ENCODE results near the gene PANX3. TPM values are rescaled to one million over a fixed set of nuclear protein-coding genes. Genes with fewer than 3 reads are reported as not detected.
A peak's percentile ranks its signal among the peaks of the same experiment; 100 is the strongest.
"Not testable (repeated sequence)": the region's sequence is repeated elsewhere in the genome, so short reads cannot be mapped to it uniquely, and the experiment has no call there.

PANX3 gene
- total RNA-seq, 2 donors from 2014 or later = not detected

DNA sequence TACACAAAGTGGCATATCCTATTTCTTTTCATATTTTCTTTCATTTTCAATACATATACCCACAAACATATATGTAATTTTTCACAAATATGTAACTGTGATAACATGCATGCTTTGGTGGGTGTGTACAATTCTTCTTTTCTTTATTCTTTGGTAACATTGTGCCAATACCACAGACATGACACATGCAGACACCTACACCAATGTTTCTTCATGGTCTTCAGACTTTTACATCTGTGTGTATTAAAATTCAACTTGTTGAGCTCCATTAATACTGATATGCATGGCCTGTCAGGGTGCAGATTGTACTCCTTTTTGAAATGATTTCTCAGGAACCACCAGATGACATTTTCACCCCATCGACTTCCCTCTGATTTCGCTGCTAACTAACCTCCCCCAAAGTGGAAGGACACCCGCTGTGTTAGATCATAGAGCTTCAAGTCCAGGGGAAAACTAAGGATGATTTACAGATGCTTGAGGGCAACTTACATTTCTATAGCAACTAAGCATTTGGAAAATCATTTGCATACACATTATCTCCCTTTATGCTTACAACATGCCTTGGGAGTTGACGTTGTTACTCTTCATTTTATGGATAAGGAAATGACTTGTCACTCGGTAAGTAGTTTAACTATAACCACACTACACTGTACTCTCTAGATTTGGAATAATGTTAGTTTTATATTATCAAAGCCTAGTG lies 10.5 kb upstream of the PANX3 start:
- no peak for ATAC-seq
- no peak for DNase-seq (ENCODE audit: low spot score)
- Mint-ChIP-seq H3K4me3 (no peak overlapping the region), H3K27me3 (peaks cover 31 to 52% of the 10 kb centered on the region in 2 donors), H3K4me1 (ENCODE audit: low read depth in 2 of 2) (no peaks in the 10 kb centered on the region), H3K9me3 (no peaks in the 10 kb centered on the region), H3K27ac (no peak overlapping the region), H3K36me3 (no peaks in the 10 kb centered on the region)

DNA sequence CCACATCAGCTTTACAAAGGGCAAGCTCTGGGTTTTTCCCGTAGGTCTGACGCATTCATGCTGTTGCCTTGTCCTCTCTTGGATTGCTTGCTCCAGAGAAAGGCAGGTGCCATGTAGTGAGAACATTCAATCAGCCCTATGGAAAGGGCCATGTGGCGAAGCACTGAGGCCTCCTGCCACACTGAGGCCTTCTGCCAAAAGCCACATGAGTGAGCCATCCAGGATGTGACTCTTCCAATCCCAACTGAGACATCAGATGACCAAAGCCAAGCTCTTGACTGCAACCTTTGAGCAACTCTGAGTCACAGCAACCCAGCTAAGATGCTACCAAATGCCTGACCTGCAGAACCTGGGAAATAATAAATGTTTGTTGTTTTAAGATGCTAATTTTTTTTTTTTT lies 9.0 kb upstream of the PANX3 start:
- ATAC-seq (no peak), DNase-seq (ENCODE audit: low spot score) (no peak)
- Mint-ChIP-seq H3K4me1 (ENCODE audit: low read depth in 2 of 2) (no peaks in the 10 kb centered on the region), H3K4me3 (no peak overlapping the region), H3K9me3 (no peaks in the 10 kb centered on the region), H3K27me3 (peaks cover 26 to 39% of the 10 kb centered on the region in 2 donors), H3K36me3 (no peaks in the 10 kb centered on the region), H3K27ac (no peak overlapping the region)

DNA sequence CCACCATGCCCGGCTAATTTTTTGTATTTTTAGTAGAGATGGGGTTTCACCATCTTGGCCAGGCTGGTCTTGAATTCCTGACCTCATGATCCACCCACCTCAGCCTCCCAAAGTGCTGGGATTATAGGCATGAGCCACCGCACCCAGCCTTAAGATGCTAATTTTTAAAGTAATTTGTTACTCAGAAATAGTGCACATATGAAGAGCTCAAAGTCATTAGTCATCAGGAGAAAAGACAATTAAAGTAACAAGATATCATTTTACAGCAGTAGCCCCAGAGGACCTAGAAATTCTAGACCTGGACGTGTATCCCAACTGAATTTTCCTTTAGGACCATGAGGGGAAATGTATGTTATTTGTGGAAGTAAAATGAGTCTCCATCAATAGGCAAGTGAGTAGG lies 8.5 kb upstream of the PANX3 start:
- H3K4me3 Mint-ChIP-seq; H3K9me3 Mint-ChIP-seq; H3K27ac Mint-ChIP-seq; H3K4me1 Mint-ChIP-seq (ENCODE audit: low read depth in 2 of 2); ATAC-seq; H3K36me3 Mint-ChIP-seq; DNase-seq (ENCODE audit: low spot score): not testable (repeated sequence)
- H3K27me3 Mint-ChIP-seq = peaks cover 22 to 33% of the 10 kb centered on the region in 2 donors

GRCh38 chr11:124605719-124606118 lies 5.5 kb upstream of the PANX3 start:
- H3K4me1 Mint-ChIP-seq (ENCODE audit: low read depth in 2 of 2) = no peaks in the 10 kb centered on the region
- no peak for DNase-seq (ENCODE audit: low spot score)
- H3K27ac Mint-ChIP-seq = no peak overlapping the region
- H3K36me3 Mint-ChIP-seq = no peaks in the 10 kb centered on the region
- ATAC-seq = no peak
- H3K27me3 Mint-ChIP-seq = peaks cover 15 to 19% of the 10 kb centered on the region in 2 donors
- H3K4me3 Mint-ChIP-seq = no peak overlapping the region
- H3K9me3 Mint-ChIP-seq = no peaks in the 10 kb centered on the region

DNA sequence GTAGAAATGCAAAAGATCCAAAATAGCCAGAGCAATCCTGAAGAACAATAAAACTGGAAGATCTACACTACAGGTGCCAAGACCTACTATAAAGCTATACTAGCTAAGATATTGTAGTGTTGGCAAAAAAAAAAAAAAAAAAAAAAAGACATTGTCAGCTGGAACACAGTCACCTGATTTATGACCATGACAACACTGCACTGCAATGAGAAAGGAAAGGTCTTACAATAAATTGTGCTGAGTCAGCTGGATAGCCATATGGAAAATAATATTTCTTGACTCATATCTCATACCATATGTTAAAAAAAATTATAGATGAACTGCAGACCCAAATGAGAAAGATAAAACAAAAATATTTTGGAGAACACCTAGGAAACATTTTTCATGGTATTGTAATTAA lies 3.1 kb upstream of the PANX3 start:
- no peaks in the 10 kb centered on the region for H3K4me1 Mint-ChIP-seq (ENCODE audit: low read depth in 2 of 2)
- no peak overlapping the region for H3K4me3 Mint-ChIP-seq
- ATAC-seq = no peak
- no peak overlapping the region for H3K27ac Mint-ChIP-seq
- H3K27me3 Mint-ChIP-seq = peaks cover 8 to 12% of the 10 kb centered on the region in 2 donors
- H3K36me3 Mint-ChIP-seq = no peaks in the 10 kb centered on the region
- H3K9me3 Mint-ChIP-seq = no peaks in the 10 kb centered on the region
- no peak for DNase-seq (ENCODE audit: low spot score)

- ATAC-seq (peak in 1 of 2 donors; percentile 56), DNase-seq (ENCODE audit: low spot score) (no peak)
- no peaks in the 10 kb centered on the region for H3K36me3 Mint-ChIP-seq
- no peaks in the 10 kb centered on the region for H3K4me1 Mint-ChIP-seq (ENCODE audit: low read depth in 2 of 2)
- peaks cover 12 to 15% of the 10 kb centered on the region in 2 donors for H3K27me3 Mint-ChIP-seq
- no peak overlapping the region for H3K27ac Mint-ChIP-seq
- H3K4me3 Mint-ChIP-seq = no peak overlapping the region
- H3K9me3 Mint-ChIP-seq = no peaks in the 10 kb centered on the region
Measured at GRCh38 chr11:124610295-124610694, 933 bp upstream of the PANX3 start.

- Mint-ChIP-seq H3K4me3 (no peak overlapping the region), H3K27ac (no peak overlapping the region), H3K27me3 (peaks cover 15 to 16% of the 10 kb centered on the region in 2 donors), H3K36me3 (no peaks in the 10 kb centered on the region), H3K9me3 (no peaks in the 10 kb centered on the region), H3K4me1 (ENCODE audit: low read depth in 2 of 2) (no peaks in the 10 kb centered on the region)
- DNase-seq (ENCODE audit: low spot score) (no peak), ATAC-seq (no peak)
Measured at GRCh38 chr11:124612045-124612444, 817 bp downstream of the PANX3 start.

DNA sequence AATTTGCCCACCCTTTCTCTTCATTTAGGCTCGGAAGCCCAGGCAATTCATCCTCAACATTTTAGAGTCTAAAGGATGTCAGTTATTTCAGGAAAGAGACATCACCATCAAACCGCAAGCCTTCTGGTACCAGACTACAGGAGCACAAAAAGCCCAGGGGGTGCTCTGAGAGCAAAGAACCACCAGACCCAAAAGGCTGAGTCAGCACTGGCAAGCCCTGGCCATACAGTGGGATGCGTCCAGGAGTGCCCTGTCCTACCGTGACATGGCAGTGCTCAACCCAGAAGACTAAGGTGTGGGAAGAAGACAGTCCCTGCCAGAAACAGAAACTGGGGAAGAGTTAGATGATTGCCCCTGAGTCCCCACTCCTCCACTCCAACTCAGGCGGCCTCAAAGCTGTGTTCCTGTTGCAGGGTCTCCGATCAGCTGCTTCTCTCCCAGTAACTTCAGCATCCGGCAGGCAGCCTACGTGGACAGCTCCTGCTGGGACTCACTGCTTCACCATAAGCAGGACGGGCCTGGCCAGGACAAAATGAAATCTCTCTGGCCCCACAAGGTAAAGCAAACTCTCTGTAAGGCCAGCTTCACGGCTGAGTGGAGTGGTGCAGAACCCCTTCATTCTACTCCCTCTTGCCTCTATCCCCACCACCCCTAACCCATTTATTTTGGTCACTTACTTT lies 1.5 kb downstream of the PANX3 start:
- Mint-ChIP-seq H3K4me3 (no peak overlapping the region), H3K4me1 (ENCODE audit: low read depth in 2 of 2) (no peaks in the 10 kb centered on the region), H3K27ac (no peak overlapping the region), H3K36me3 (no peaks in the 10 kb centered on the region), H3K27me3 (peaks cover 18 to 22% of the 10 kb centered on the region in 2 donors), H3K9me3 (no peaks in the 10 kb centered on the region)
- DNase-seq (ENCODE audit: low spot score) = no peak
- peak in 1 of 2 donors; percentile 21 for ATAC-seq

- peaks cover 19 to 39% of the 10 kb centered on the region in 2 donors for H3K27me3 Mint-ChIP-seq
- peaks cover 4% of the 10 kb centered on the region for H3K36me3 Mint-ChIP-seq
- H3K4me3 Mint-ChIP-seq = no peak overlapping the region
- no peak for DNase-seq (ENCODE audit: low spot score)
- no peak overlapping the region for H3K27ac Mint-ChIP-seq
- peaks cover 9 to 14% of the 10 kb centered on the region in 2 donors for H3K4me1 Mint-ChIP-seq (ENCODE audit: low read depth in 2 of 2)
- no peaks in the 10 kb centered on the region for H3K9me3 Mint-ChIP-seq
- no peak for ATAC-seq
Measured at GRCh38 chr11:124618863-124619262, 7.6 kb downstream of the PANX3 start.

DNA sequence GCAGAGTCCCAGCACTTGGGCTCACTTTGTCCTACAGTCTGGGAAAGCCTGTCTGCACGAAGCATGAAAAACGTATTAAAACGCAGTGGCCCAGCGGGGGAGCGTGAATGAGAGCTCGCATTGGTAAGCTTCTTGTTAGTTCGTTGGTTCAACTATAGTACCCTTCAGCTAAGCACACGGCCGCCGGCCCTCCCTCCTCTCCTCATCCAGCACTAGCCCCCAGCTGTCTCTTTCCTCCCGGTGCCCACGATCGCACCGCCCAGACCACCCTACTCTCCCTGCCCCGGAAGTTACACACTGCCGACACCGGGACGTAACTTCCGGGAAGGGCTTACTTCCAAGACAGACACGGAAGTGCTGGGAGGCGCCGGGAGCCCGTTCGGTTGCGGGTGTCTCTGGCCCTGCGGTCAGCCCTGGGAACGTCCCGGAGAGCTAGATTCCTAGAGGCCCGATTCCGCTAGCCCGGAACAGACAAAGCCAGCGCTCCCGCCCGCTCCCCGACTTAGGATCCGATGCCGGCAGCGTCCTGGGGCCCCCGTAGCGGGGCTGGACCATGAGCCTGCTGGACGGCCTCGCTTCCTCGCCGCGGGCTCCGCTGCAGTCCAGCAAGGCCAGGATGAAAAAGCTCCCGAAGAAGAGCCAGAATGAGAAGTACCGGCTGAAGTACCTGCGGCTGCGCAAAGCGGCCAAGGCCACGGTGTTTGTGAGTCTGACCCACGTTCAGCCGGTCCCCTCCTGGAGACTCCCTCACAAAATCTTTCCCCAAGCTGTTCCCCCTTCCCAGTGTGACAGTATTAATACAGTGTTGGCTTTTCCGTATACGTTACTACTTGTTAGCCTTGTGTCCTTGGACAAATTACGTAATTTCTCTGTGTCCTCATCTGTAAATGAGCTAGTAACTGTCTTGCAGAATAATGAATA lies 11.6 kb downstream of the PANX3 start, which contains the start of gene TBRG1:
Gene TBRG1, plus strand, starts transcription at position 334 of the 921 bp plus-strand sequence. Its CDS starts 220 bp downstream, at position 554.
- DNase-seq (ENCODE audit: low spot score) = peak; percentile 92
- Mint-ChIP-seq H3K27me3 (peaks cover 12 to 21% of the 10 kb centered on the region in 2 donors), H3K4me3 (peak within 1 kb of the TSS; percentile 94), H3K36me3 (peaks cover 12% of the 10 kb centered on the region), H3K4me1 (ENCODE audit: low read depth in 2 of 2) (peaks cover 24 to 32% of the 10 kb centered on the region in 2 donors), H3K27ac (peak within 1 kb of the TSS; percentile 93 to 97), H3K9me3 (no peaks in the 10 kb centered on the region)
- peak; percentile 98 to 99 for ATAC-seq

GRCh38 chr11:124623861-124624525 lies 12.8 kb downstream of the PANX3 start:
- peak overlapping the region; percentile 94 for H3K4me3 Mint-ChIP-seq

DNA sequence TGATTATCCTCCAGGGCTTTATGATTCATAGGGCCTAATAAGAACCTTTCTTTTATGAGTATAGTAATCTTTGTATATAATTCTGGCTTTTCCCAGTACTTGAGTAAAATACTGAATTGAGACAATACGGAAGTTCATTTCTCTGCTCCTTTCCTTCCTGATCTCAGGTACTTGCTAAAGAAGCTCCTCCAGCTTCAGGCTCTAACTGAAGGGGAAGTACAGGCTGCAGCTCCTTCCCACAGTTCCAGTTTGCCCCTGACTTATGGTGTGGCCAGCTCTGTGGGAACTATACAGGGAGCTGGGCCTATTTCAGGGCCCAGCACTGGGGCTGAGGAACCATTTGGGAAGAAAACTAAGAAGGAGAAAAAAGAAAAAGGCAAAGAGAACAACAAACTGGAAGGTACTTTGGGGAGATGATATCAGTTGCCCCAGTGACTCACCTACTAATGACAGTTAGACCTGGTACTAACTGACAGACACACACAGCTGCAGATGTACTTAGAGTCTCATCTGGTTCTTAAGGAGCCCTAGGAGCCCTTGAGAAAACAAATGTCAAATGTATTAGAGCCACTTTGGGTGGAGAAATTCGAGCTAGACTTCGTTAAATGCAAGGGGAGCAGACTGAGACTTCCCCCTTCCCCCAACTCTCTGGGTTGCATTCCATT lies 14.4 kb downstream of the PANX3 start:
- no peak overlapping the region for H3K4me3 Mint-ChIP-seq
- no peaks in the 10 kb centered on the region for H3K27me3 Mint-ChIP-seq
- H3K9me3 Mint-ChIP-seq = no peaks in the 10 kb centered on the region
- ATAC-seq (no peak), DNase-seq (ENCODE audit: low spot score) (no peak)
- no peak overlapping the region for H3K27ac Mint-ChIP-seq
- H3K4me1 Mint-ChIP-seq (ENCODE audit: low read depth in 2 of 2) = peaks cover 27 to 32% of the 10 kb centered on the region in 2 donors
- H3K36me3 Mint-ChIP-seq = peaks cover 26% of the 10 kb centered on the region

More at GRCh38 chr11:124623861-124624525, 12.8 kb downstream of the PANX3 start:
- no peaks in the 10 kb centered on the region for H3K9me3 Mint-ChIP-seq
- peak overlapping the region; percentile 93 to 97 for H3K27ac Mint-ChIP-seq
- peaks cover 20% of the 10 kb centered on the region for H3K36me3 Mint-ChIP-seq
- H3K27me3 Mint-ChIP-seq = peaks cover 9 to 12% of the 10 kb centered on the region in 2 donors
- ATAC-seq = no peak
- H3K4me1 Mint-ChIP-seq (ENCODE audit: low read depth in 2 of 2) = peaks cover 27 to 32% of the 10 kb centered on the region in 2 donors
- no peak for DNase-seq (ENCODE audit: low spot score)

DNA sequence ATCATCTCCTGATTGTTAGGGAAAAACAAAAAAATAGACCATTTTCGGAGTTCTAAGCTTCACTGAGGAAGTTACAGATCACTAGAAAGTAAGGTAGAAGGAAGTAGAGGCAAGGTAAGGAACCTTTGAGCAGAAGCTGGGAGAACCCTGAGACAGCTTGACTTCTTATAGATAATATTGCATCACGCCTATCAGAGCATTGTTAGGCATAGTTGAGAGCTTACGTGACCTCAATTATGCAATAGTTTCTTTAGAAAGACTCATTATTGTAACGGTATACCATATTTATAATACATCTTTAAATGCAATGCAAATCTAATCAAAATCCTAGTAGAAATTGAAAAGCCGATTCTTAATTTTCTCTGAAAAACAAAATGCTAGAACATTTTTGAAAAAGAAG lies 16.3 kb downstream of the PANX3 start:
- Mint-ChIP-seq H3K27ac (no peak overlapping the region), H3K4me1 (ENCODE audit: low read depth in 2 of 2) (peaks cover 23 to 26% of the 10 kb centered on the region in 2 donors), H3K4me3 (no peak overlapping the region), H3K27me3 (no peaks in the 10 kb centered on the region), H3K9me3 (no peaks in the 10 kb centered on the region), H3K36me3 (peaks cover 31% of the 10 kb centered on the region)
- ATAC-seq (no peak), DNase-seq (ENCODE audit: low spot score) (no peak)

All from natural killer cell treated with Interleukin-12 subunit alpha and Interleukin-12 subunit beta and Interleukin-15 and Interleukin-18, amount 100 ng/mL, for 72 hours (primary cell).